CD4-positive, alpha-beta T cell treated with Interleukin-17A for 1 hour (primary cell): ENCODE results near the gene REM2.

ENCODE experiments used
- DNase-seq: peaks from one replicate; pipeline ENCODE4 v3.0.0-alpha.2; 2020

Gene REM2

DNA sequence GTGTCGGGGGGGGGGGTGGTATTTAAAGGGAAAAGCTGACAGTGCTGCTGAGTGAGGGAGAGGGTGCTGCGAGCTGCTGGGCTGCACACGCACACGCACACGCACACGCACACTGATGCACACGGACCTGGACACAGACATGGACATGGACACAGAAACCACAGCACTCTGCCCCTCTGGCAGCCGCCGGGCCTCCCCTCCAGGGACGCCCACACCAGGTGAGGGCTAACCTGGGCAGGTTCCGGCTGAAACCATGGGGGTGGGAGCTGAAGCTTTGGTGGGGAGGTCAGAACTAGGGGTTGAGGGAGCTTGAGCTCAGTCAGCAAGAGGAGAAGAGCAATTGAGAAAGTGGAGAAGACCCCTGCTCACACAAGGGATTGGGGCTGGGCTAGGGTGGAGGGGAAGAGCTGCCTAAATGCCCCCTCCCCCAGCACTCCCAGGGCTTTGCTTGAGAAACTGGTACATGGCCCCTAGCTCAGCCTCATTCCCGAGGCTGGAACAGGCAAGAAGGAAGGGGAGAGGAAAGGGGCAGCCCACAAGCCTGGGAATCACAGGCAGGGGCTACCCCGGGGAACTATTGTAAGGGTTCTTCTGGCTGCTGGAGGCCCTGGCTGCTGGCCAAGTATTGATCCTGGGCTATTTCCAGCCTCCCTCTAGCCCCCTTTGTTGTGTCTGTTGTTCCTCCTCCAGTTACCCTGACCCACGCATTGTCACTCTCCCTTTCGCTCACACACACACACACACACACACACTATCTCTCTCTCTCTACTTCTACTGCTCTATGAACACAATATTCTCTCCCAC is at the start of gene REM2:
REM2 (plus strand) TSS at position 50 of the 804 bp plus-strand sequence; CDS start at position 116, 66 bp downstream.
- no peak for DNase-seq

DNA sequence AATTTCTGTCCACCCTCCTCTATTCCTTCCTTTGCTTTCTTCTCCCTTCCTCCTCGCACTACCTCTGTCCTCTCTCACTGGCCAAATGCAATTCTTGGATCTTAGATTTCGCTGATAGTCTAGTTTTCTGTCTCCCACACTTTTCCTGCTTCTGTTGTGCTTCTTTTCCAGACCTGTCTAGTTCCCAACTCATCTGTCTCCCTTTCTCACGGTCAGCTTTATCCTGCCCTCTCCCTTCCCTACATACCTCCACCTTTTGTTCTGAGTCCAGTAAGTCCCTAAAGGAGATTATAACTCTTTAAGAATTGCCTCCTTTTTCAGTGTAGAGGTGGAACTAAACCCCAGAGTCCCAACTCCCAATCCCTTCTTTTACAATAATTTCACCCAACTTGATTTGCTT is 47.5 kb upstream of the REM2 start:
- DNase-seq: no peak

DNA sequence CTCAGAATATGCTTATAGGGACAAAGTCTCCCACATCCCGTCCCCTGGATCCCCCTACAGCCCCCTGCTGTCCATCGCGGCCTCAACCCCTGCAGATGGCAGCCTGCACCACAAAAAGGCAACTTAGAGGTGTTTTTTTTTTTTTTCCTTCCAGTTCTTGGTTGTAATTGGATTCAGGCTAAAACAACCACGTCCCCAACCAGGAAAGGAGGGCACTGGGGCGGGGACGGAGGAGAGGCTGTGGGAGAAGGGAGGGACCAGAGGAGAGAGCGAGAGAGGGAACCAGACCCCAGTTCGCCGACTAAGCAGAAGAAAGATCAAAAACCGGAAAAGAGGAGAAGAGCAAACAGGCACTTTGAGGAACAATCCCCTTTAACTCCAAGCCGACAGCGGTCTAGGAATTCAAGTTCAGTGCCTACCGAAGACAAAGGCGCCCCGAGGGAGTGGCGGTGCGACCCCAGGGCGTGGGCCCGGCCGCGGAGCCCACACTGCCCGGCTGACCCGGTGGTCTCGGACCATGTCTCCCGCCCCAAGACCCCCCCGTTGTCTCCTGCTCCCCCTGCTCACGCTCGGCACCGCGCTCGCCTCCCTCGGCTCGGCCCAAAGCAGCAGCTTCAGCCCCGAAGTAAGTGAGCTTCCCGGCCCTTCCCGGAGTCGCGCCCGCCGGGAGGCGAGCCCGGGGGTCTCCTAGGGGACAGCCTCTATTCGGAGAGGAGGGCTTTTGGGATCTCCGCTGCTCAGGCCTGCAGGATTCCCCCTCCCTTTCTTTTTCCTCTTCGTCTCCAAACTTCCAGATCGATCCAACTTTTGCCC is 46.5 kb upstream of the REM2 start, which contains the start of gene MMP14:
MMP14 (plus strand) TSS at position 285 of the 813 bp plus-strand sequence; CDS start at position 518, 233 bp downstream.
- no peak for DNase-seq

- DNase-seq: no peak
These were observed 45.8 kb upstream of the REM2 start for GRCh38 chr14:22837114-22837749.

GRCh38 chr14:22837750-22838538 is 45.1 kb upstream of the REM2 start:
- no peak for DNase-seq

- DNase-seq: no peak
These were observed 44.4 kb upstream of the REM2 start for GRCh38 chr14:22838631-22839041.

- DNase-seq: no peak
These were observed 43.8 kb upstream of the REM2 start for GRCh38 chr14:22839159-22839779.

DNA sequence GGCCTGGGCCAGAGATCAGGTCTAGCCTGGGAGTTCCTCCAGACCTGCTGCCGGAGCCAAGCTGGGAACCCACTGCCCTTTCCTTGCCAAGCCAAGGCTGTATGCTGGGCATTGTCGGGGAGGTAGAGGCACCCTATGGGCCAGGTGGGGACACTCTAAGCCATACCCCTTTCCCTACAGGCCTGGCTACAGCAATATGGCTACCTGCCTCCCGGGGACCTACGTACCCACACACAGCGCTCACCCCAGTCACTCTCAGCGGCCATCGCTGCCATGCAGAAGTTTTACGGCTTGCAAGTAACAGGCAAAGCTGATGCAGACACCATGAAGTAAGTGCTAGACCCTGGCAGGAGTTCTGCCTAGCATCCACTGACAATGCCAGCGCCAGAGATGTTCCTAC is 41.7 kb upstream of the REM2 start:
- no peak for DNase-seq

DNA sequence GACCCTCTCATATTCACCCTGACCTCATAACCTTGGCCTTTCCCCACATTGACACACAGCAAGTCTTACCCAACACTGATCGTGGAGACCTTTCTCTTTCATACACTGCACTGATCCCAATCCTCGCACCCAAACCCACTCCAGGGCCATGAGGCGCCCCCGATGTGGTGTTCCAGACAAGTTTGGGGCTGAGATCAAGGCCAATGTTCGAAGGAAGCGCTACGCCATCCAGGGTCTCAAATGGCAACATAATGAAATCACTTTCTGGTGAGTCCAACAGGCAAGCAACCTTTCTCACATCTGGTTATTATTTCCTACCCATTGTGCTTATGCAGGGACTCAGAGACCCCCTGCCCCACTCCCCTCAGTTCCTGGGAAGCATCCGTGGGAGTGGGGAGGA is 41.3 kb upstream of the REM2 start:
- no peak for DNase-seq

DNA sequence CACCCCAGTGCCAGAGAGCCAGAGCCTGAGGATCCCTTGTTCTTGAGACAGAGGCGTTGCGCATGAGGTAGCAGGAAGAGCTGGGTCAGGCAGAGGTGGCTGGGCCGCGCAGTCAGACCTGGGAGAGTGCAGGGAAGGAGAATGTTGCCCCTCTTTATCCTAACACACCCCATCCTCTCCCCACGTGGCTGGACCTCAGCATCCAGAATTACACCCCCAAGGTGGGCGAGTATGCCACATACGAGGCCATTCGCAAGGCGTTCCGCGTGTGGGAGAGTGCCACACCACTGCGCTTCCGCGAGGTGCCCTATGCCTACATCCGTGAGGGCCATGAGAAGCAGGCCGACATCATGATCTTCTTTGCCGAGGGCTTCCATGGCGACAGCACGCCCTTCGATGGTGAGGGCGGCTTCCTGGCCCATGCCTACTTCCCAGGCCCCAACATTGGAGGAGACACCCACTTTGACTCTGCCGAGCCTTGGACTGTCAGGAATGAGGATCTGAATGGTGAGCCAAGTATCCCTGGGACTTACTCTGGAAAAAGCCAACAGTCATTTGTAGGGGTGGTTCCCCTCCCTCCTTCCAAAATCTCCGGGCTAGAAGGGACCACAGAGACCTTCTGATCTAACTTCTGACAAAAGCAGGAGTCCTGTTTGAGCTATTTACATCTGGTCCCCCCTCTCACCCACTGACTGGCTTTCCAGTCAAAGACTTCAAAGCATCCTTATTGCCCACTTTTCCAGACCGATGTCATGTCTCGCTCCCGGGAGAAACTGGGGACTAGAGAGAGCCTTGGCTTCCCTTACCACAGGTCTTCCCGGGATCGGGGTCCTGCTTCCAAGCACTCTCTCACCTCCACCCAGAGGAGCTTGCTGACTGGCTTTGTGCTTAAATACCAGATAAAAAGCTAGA is 40.6 kb upstream of the REM2 start:
- DNase-seq: no peak

DNA sequence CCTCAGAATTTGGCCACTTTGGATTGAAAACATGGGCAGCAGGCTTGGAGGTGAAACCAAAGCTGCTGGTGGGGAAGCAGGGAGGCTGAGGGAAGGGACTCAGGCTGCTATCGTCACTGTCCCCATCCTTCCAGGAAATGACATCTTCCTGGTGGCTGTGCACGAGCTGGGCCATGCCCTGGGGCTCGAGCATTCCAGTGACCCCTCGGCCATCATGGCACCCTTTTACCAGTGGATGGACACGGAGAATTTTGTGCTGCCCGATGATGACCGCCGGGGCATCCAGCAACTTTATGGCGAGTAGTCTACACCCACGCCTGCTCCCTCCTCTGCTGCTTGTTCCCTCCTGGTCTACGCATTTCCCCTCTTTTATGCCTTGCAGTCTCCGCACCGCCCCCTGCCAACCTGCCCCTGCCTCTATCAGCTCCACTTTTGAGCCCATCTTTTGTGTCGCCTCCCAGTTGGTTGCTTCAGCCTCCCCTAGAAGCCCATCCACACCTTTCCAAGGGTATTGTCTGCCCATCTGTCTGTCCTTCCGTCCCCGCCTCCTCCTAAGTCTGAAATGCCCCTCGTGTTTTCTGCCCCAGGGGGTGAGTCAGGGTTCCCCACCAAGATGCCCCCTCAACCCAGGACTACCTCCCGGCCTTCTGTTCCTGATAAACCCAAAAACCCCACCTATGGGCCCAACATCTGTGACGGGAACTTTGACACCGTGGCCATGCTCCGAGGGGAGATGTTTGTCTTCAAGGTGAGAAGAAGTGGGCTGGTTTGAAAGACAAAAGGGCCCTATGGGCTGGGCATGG is 39.7 kb upstream of the REM2 start:
- DNase-seq: no peak

DNA sequence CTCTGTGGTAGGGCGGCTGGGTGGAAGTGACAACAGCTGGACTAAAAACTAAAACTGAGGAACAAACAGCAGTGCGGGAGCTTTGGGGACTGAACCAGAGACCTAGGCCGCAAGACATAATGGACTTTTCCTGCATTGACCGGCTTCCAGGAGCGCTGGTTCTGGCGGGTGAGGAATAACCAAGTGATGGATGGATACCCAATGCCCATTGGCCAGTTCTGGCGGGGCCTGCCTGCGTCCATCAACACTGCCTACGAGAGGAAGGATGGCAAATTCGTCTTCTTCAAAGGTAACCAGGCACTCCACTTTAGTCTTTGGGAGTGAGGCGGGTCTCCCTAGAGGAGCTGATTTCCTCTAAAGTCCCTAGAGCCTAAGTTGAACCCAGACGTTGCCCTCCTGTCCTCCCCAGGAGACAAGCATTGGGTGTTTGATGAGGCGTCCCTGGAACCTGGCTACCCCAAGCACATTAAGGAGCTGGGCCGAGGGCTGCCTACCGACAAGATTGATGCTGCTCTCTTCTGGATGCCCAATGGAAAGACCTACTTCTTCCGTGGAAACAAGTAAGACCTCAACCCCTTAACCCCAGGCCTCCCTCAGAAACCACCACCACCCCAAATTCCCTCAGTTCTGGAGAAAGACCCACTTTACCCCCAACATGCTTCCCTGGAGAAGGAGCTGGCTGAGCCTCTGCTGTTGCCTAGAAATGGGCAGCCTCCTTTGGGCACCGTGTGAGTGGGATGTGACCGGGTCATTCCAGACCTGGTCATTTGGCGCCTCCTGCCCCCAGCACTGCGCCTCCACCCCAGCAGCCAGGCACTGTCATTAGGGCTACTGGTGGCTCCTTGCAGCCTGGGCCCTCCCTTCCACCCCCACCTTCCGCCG is 38.6 kb upstream of the REM2 start:
- no peak for DNase-seq

DNA sequence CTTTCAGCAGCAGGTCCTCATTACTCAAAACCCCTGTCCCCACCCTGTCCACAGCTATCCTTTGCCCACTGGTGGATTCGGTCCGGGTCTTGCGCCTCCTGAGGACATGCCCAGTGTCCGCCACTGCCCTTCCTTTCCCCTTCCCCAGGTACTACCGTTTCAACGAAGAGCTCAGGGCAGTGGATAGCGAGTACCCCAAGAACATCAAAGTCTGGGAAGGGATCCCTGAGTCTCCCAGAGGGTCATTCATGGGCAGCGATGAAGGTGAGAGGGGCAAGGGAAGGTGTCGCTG is 38.0 kb upstream of the REM2 start:
- no peak for DNase-seq

DNA sequence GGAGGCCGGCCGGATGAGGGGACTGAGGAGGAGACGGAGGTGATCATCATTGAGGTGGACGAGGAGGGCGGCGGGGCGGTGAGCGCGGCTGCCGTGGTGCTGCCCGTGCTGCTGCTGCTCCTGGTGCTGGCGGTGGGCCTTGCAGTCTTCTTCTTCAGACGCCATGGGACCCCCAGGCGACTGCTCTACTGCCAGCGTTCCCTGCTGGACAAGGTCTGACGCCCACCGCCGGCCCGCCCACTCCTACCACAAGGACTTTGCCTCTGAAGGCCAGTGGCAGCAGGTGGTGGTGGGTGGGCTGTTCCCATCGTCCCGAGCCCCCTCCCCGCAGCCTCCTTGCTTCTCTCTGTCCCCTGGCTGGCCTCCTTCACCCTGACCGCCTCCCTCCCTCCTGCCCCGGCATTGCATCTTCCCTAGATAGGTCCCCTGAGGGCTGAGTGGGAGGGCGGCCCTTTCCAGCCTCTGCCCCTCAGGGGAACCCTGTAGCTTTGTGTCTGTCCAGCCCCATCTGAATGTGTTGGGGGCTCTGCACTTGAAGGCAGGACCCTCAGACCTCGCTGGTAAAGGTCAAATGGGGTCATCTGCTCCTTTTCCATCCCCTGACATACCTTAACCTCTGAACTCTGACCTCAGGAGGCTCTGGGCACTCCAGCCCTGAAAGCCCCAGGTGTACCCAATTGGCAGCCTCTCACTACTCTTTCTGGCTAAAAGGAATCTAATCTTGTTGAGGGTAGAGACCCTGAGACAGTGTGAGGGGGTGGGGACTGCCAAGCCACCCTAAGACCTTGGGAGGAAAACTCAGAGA is 37.0 kb upstream of the REM2 start:
- no peak for DNase-seq

DNA sequence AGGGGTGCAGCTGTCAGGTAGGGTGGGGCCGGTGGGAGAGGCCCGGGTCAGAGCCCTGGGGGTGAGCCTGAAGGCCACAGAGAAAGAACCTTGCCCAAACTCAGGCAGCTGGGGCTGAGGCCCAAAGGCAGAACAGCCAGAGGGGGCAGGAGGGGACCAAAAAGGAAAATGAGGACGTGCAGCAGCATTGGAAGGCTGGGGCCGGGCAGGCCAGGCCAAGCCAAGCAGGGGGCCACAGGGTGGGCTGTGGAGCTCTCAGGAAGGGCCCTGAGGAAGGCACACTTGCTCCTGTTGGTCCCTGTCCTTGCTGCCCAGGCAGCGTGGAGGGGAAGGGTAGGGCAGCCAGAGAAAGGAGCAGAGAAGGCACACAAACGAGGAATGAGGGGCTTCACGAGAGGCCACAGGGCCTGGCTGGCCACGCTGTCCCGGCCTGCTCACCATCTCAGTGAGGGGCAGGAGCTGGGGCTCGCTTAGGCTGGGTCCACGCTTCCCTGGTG is 36.2 kb upstream of the REM2 start:
- no peak for DNase-seq

DNA sequence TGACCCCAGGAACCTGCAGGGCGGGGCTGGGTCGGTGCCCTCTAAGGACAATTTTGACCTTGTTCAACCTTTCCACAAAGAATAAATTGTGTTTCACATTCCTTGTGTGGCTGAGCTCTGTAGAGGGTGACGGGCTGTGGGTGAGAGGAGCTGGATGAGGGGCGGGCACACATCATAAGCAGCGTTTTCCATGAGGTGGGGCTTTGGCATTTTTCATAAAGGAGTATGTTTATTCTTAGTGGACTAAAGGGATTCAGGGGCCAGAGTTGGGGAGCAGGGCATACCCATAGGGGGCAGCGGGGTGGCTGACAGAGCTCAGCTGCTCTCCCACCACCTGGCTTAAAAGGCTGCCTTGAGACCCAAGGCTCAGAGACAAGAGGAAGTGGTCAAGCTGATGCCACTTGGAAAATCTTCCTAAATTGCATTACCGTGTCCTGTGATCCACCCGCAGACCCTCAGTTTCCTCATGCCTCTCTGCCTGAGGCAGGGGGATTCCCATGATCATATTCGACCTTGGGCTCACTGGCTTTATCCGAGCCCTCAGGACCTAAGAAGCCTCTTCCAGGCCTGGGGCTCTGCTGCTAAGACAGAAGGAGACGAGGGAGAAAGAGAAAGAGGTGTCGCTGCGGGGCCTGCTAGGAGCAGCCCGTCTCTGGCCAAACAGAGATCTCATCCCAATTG is 35.2 kb upstream of the REM2 start:
- no peak for DNase-seq

DNA sequence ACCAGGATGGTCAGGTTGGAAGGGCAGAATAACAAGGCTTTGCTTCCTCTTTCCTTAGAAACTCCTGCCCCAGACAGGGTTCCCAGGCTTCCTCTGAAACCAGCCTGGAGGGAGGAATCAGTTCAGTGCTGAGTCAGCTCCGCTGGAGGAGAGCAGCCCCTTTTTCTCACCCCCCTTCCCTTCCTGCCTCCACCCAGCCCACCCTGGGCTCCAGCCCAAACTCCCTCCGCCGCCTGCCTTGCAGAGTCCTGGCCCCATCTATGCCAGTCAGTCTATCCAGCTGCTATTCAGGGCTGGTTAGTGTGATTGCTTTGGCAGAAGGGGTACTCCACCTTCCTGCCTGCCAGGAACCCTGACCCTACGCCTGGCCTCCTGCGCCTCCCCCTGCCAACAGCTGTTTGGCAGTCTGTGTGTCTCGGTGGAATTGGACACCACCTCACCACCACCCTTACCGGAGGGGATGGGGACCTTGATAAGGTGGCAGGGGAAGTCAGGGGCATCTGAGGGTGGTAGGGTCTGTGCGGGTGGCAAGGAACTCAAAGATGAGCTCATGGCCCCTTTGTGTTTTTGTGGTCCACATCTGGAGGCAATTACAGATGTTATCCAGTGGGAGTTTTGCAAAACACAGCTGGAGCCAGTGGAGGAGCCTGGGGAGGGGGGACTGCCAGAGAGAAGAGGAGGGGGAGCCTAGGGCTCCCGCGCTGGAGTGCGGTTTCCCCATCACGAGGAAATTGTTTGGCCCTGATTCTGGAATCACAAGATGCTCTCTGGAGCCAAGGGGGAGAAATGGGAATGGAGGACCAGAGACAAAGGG is 34.5 kb upstream of the REM2 start:
- no peak for DNase-seq
